HepG2 (cell line): ENCODE measurements around the gene CHM. TPM values are rescaled to one million over a fixed set of nuclear protein-coding genes. Genes with fewer than 3 reads are reported as not detected.
"Not testable (repeated sequence)": the region's sequence is repeated elsewhere in the genome, so short reads cannot be mapped to it uniquely, and the experiment has no call there.

Experiments
- ATAC-seq: fragments of 200-7000 bp; cut with Tn5 transposase; 3 replicates; pipeline ENCODE4 v1.9.1; 2020; ENCODE audit warnings: mild to moderate bottlenecking, moderate library complexity
- BruUV-seq: library from RNA; stranded (reverse); fragments of 400-500 nt; replicated peaks from 2 replicates; lab custom pipeline; 2021; lab: Mats Ljungman, UMichigan
- CTCF ChIA-PET: fragments of 300-600 bp; formaldehyde crosslinking; extraction: SDS; loops from one replicate; lab custom pipeline; 2021; ENCODE audit warnings: low total read pairs, inconsistent platforms, low intra/inter-chr PET ratio; lab: Yijun Ruan, JAX
- POLR2A ChIA-PET: fragments of 350-600 bp; sonication (Branson Sonifier 250); formaldehyde crosslinking; loops from one replicate; lab custom pipeline; 2020; ENCODE audit warnings: antibody characterized with exemption, inconsistent platforms; lab: Yijun Ruan, JAX
- DNase-seq: peaks from one replicate; pipeline ENCODE4 v3.0.0-alpha.2; 2015; ENCODE audit warnings: low spot score
- FAIRE-seq: peaks from 3 replicates; lab custom pipeline; 2011; peaks lifted over from hg19 to GRCh38; lab: Jason Lieb, UNC
- H2AFZ ChIP-seq: one replicate; pipeline ENCODE4 v1.6.1; 2011; ENCODE audit warnings: low read length, inconsistent platforms
- H3K27ac ChIP-seq: fragments of 300-600 bp; 3 replicates; pipeline ENCODE4 v1.8.0; 2011; ENCODE audit warnings: mixed run types, mild to moderate bottlenecking, mixed read lengths, low read length, inconsistent platforms; ENCODE audit not compliant: insufficient read depth; ENCODE audit errors: extremely low read length
- H3K27me3 ChIP-seq, 2 experiments: fragments of 200-600 bp in 1 of 2; 2 replicates in 1 of 2; 3 replicates in 1 of 2; pipeline versions ENCODE4 v1.6.0 to v1.8.0; 2011; ENCODE audit warnings: low read length in 2 of 2, mild to moderate bottlenecking in 2 of 2, moderate library complexity in 2 of 2, inconsistent platforms in 1 of 2; ENCODE audit not compliant: insufficient read depth in 2 of 2, control insufficient read depth in 1 of 2
- H3K36me3 ChIP-seq, 2 experiments: fragments of 200-600 bp in 1 of 2; replicated peaks in 1 of 2; 2 replicates in 1 of 2; 3 replicates in 1 of 2; pipeline versions ENCODE4 v1.5.1 to v1.8.0; 2011; ENCODE audit warnings: low read length in 2 of 2, inconsistent platforms in 1 of 2; ENCODE audit not compliant: insufficient read depth in 2 of 2, control insufficient read depth in 1 of 2
- H3K4me1 ChIP-seq: 2 replicates; pipeline ENCODE4 v1.5.1; 2012; ENCODE audit warnings: low read length, inconsistent platforms; ENCODE audit not compliant: insufficient read depth
- H3K4me2 ChIP-seq: 2 replicates; pipeline ENCODE4 v1.6.0; 2011; ENCODE audit warnings: low read depth, low read length, inconsistent platforms
- H3K4me3 ChIP-seq, 3 experiments: fragments of 200-600 bp in 1 of 3; sonication (generic), shearing (Covaris generic) in 1 of 3; replicated peaks in 1 of 3; 2 replicates each; pipeline ENCODE4 v1.5.1; 2011 to 2016; ENCODE audit warnings: low read length in 3 of 3, inconsistent platforms in 2 of 3, low read depth in 2 of 3, mild to moderate bottlenecking in 2 of 3, control low read depth in 1 of 3, mixed read lengths in 1 of 3; ENCODE audit not compliant: insufficient read depth in 1 of 3
- H3K79me2 ChIP-seq: one replicate; pipeline ENCODE4 v1.6.1; 2011; ENCODE audit warnings: low read length, inconsistent platforms; ENCODE audit not compliant: insufficient read depth
- H3K9ac ChIP-seq: 2 replicates; pipeline ENCODE4 v1.6.0; 2011; ENCODE audit warnings: mild to moderate bottlenecking, low read depth, low read length, inconsistent platforms; ENCODE audit not compliant: insufficient read depth
- H3K9me3 ChIP-seq: 2 replicates; pipeline ENCODE4 v1.5.1; 2012; ENCODE audit warnings: mild to moderate bottlenecking, low read length
- H4K20me1 ChIP-seq: 2 replicates; pipeline ENCODE4 v1.6.0; 2011; ENCODE audit warnings: inconsistent platforms, mild to moderate bottlenecking, low read length, moderate library complexity; ENCODE audit not compliant: insufficient read depth
- CEBPB ChIP-seq: IDR thresholded peaks from 2 replicates; pipeline ENCODE4 v1.6.1; 2011; ENCODE audit warnings: low read depth, low read length, improper control_type of control experiment, borderline replicate concordance
- CEBPG ChIP-seq: IDR thresholded peaks from 2 replicates; pipeline ENCODE4 v1.6.1; 2016
- SP140L ChIP-seq: sonication (generic); formaldehyde crosslinking; IDR thresholded peaks from 2 replicates; pipeline ENCODE4 v1.4.0; 2020; ENCODE audit warnings: missing genetic modification reagents, borderline replicate concordance
- ZGPAT ChIP-seq: IDR thresholded peaks from 2 replicates; pipeline ENCODE4 v1.6.1; 2016; ENCODE audit warnings: mild to moderate bottlenecking
- ZNF33B ChIP-seq: sonication (generic); formaldehyde crosslinking; IDR thresholded peaks from 2 replicates; pipeline ENCODE4 v1.5.1; 2020; ENCODE audit warnings: mild to moderate bottlenecking, missing genetic modification reagents
- ZNF629 ChIP-seq: sonication (generic); formaldehyde crosslinking; conservative IDR thresholded peaks from 2 replicates; pipeline ENCODE4 v1.5.0; 2020; ENCODE audit warnings: missing genetic modification reagents
- ZSCAN30 ChIP-seq: sonication (generic); formaldehyde crosslinking; IDR thresholded peaks from 2 replicates; pipeline ENCODE4 v1.5.0; 2020; ENCODE audit warnings: mild to moderate bottlenecking, missing genetic modification reagents
- WGBS: methylation state at CpG from one replicate; pipeline ENCODE4 v1.1.6; 2017; ENCODE audit warnings: low lambda C conversion rate; 5-methylcytosine and 5-hydroxymethylcytosine counted together
- in situ Hi-C: cut with HindIII; loops from 2 replicates; pipeline ENCODE4 v1.10.0; 2017; ENCODE audit warnings: low pct_unique_long_range_greater_than_20kb; ENCODE audit not compliant: extremely low pct_ligation_motif_present
- intact Hi-C: fragments of 100-400 bp; cut with micrococcal nuclease; formaldehyde crosslinking; loops from one replicate; pipeline ENCODE4 v1.10.0; 2022; ENCODE audit not compliant: unreplicated experiment
- polyA plus RNA-seq, 8 experiments: library from polyadenylated mRNA; depleted of rRNA in 3 of 8; stranded (reverse) in 7 of 8; unstranded in 1 of 8; fragments of >200 nt; fragmentation: Illumina TruSeq in 4 of 8; extraction: Trizol in 4 of 8; gene quantifications; 2 replicates each; pipeline versions ENCODE4 v1.2.1 to v1.2.3, GENCODE V29; 2011 to 2016; ENCODE audit warnings: low read depth in 4 of 8, missing spikeins in 1 of 8, mixed read lengths in 1 of 8; ENCODE audit not compliant: insufficient read depth in 1 of 8
- total RNA-seq, 5 experiments: library from RNA; depleted of rRNA; stranded (reverse); fragments of >200 nt; fragmentation: Illumina TruSeq; extraction: Trizol; gene quantifications; 2 replicates each; pipeline ENCODE4 v1.2.3, GENCODE V29; 2016; ENCODE audit warnings: low read depth in 1 of 5

CHM gene
- total and polyA plus RNA-seq, 2 of the 13 experiments (the other 11 are each of a cell fraction or from before 2014, with no cell fraction given): 15.1 to 15.5 TPM

- FAIRE-seq (no peak), DNase-seq (no peak), ATAC-seq (no peak)
- Histone ChIP-seq H3K27me3 (no peaks in the 10 kb centered on the region), H3K9ac (no peak overlapping the region), H3K9me3 (no peaks in the 10 kb centered on the region), H3K4me2 (no peak overlapping the region), H3K79me2 (no peaks in the 10 kb centered on the region), H3K4me1 (no peaks in the 10 kb centered on the region), H3K4me3 (no peak overlapping the region), H3K36me3 (no peaks in the 10 kb centered on the region; a peak in 2 of 5 replicates), H2AFZ (no peak overlapping the region), H3K27ac (no peak overlapping the region), H4K20me1 (no peaks in the 10 kb centered on the region)
- intact Hi-C loops: no loop called here
- no TSS peak for BruUV-seq
- TF ChIP-seq ZNF629 (CRISPR knock-in tag): peak; percentile 25; the same call in 1 of the 2 replicates
- peak; percentile 49; the same call in 1 of the 2 replicates for TF ChIP-seq CEBPB
- no peak for TF ChIP-seq ZNF33B (CRISPR knock-in tag)
- no peak for TF ChIP-seq SP140L (CRISPR knock-in tag)
- 0 out of 2 replicates have a peak, but pooled peaks have one; percentile 14 for TF ChIP-seq CEBPG (CRISPR knock-in tag)
- ChIA-PET CTCF (no interaction called here), POLR2A (no interaction called here)
- in situ Hi-C loops: no loop called here
These were observed 25.6 kb downstream of the CHM start for GRCh38 chrX:86021652-86022289.

GRCh38 chrX:86016139-86016538 lies 31.2 kb downstream of the CHM start:
- H2AFZ ChIP-seq: no peak overlapping the region
- ATAC-seq (no peak), DNase-seq (no peak), FAIRE-seq (no peak)
- in situ Hi-C loops: no loop called here
- no peaks in the 10 kb centered on the region for H3K27me3 ChIP-seq
- H3K4me1 ChIP-seq: peaks cover 30% of the 10 kb centered on the region
- H3K27ac ChIP-seq: no peak overlapping the region
- intact Hi-C loops: no loop called here
- 93% methylated on average over 2 of the region's 4 CpGs for WGBS
- no peak overlapping the region for H3K4me2 ChIP-seq
- no peak for TF ChIP-seq ZSCAN30 (CRISPR knock-in tag)
- TF ChIP-seq ZGPAT: no peak
- H3K4me3 ChIP-seq: no peak overlapping the region
- POLR2A ChIA-PET: no interaction called here
- peaks cover 12% of the 10 kb centered on the region for H3K79me2 ChIP-seq
- H3K36me3 ChIP-seq: no peaks in the 10 kb centered on the region
- no peaks in the 10 kb centered on the region for H3K9me3 ChIP-seq
- H3K9ac ChIP-seq: no peak overlapping the region
- CTCF ChIA-PET: no interaction called here
- no peaks in the 10 kb centered on the region for H4K20me1 ChIP-seq
- BruUV-seq: no TSS peak

- WGBS: 98% methylated on average over 4 of the region's 4 CpGs
- BruUV-seq, POLR2A ChIA-PET, H3K27me3 ChIP-seq, H3K4me2 ChIP-seq, intact Hi-C loops, DNase-seq, H3K9ac ChIP-seq, H3K9me3 ChIP-seq, H3K4me3 ChIP-seq, FAIRE-seq, H3K36me3 ChIP-seq, ATAC-seq, CTCF ChIA-PET, H3K27ac ChIP-seq, H2AFZ ChIP-seq, H4K20me1 ChIP-seq, in situ Hi-C loops: not testable (repeated sequence)
- peaks cover 30% of the 10 kb centered on the region for H3K4me1 ChIP-seq
- H3K79me2 ChIP-seq: peaks cover 14% of the 10 kb centered on the region
These were observed 32.4 kb downstream of the CHM start for GRCh38 chrX:86014959-86015358.
